ENCODE results near the gene SLC46A2. TPM values are rescaled to one million over a fixed set of nuclear protein-coding genes. Genes with fewer than 3 reads are reported as not detected.

SLC46A2 gene
- total and polyA plus RNA-seq, 9 of the 15 experiments (the other 6 are each of a cell fraction or from before 2014, with no cell fraction given) = not detected

DNA sequence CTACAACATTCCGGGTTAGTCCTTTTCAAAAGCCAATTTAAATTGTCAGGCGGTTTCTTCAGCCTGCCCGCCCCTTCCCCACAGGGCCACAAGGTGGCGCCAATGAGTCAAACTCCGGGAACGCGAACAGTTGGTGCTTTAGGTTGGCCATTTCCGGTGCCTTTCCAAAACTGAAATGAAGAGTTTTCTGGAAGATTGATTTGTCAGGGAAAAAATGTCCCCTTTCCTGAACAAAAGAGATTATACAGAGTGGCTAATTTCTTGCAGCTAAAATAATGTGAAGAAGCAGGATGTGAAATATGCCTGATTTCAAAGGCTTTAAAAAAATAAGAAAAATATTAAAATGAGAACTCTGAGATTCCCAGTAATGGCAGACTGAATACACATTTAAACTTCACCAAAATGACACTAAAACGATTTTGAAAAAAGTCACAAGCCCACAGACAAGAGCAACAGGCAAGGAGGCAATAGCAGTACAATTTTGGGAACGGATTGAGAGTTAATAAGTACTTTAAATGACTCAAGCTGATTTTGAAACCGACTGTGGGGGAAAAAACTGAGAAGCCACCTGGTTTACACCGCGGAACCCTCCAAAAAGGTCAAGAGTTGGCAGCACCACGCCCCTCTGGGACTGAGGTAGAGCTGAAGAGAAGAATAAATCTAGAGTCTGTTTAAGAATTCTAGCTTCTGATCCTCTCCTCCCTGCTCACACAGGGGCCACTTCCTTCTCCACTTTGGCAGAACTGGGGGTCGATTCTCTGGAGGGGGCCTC lies 45.7 kb downstream of the SLC46A2 start (continued):
- TF ChIP-seq, protein P1, sequence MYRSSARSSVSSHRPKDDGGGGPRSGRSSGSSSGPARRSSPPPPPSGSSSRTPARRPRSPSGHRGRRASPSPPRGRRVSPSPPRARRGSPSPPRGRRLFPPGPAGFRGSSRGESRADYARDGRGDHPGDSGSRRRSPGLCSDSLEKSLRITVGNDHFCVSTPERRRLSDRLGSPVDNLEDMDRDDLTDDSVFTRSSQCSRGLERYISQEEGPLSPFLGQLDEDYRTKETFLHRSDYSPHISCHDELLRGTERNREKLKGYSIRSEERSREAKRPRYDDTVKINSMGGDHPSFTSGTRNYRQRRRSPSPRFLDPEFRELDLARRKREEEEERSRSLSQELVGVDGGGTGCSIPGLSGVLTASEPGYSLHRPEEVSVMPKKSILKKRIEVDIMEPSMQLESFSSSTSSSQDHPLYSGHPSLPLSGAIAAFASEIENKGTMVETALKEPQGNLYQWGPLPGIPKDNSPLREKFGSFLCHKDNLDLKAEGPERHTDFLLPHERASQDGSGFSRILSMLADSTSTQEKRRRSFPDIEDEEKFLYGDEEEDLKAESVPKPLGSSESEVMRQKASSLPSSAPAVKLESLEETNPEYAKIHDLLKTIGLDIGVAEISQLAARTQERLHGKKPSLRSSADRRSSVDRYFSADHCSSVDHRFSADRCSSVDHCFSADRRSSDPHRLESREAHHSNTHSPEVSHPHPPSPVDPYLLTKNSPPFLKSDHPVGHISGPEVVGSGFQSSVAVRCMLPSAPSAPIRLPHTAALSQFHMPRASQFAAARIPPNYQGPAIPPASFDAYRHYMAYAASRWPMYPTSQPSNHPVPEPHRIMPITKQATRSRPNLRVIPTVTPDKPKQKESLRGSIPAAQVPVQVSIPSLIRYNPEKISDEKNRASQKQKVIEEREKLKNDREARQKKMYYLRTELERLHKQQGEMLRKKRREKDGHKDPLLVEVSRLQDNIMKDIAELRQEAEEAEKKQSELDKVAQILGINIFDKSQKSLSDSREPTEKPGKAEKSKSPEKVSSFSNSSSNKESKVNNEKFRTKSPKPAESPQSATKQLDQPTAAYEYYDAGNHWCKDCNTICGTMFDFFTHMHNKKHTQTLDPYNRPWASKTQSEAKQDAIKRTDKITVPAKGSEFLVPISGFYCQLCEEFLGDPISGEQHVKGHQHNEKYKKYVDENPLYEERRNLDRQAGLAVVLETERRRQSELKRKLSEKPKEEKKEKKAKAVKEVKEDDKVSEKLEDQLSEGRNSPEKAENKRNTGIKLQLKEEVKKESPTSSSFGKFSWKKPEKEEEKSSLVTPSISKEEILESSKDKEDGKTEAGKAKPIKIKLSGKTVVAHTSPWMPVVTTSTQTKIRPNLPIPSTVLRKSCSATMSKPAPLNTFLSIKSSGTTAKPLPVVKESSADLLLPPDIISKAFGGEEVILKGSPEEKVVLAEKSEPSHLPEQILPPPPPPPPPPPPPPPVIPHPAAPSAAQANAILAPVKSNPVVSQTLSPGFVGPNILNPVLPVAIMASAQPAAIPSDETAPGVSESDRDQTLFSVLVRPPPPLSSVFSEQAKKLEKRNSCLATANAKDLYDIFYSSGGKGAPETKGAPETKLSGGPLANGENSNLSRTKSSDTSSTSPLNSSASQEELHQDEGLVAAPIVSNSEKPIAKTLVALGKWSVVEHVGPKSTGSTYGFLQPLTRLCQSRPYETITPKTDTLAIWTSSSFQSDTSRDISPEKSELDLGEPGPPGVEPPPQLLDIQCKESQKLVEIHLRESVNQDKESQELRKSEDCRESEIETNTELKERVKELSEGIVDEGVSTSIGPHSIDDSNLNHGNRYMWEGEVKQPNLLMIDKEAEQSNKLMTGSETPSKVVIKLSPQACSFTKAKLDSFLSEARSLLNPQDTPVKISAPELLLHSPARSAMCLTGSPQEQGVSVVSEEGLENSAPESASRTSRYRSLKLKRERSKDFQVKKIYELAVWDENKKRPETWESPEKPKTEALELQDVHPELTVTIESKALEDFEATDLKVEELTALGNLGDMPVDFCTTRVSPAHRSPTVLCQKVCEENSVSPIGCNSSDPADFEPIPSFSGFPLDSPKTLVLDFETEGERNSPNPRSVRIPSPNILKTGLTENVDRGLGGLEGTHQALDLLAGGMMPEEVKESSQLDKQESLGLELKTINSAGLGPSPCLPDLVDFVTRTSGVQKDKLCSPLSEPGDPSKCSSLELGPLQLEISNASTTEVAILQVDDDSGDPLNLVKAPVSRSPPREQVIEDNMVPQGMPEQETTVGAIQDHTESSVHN (IDR thresholded peaks at IDR 0.05; ENCODE audit: borderline replicate concordance in 1 of 2, low read depth in 1 of 2) = no peak
- TF ChIP-seq FOXM1 (IDR thresholded peaks at IDR 0.05; ENCODE audit: low read depth) (peak; percentile 64), FOXM1 (CRISPR knock-in tag; IDR thresholded peaks at IDR 0.05; ENCODE audit: low read depth) (no peak), CTBP1 (IDR thresholded peaks at IDR 0.05; ENCODE audit: borderline replicate concordance) (peak; percentile 22; the same call in 1 of the 2 replicates), XRCC5 (IDR thresholded peaks at IDR 0.05; ENCODE audit: low read depth, low read length) (peak; percentile 63; the same call in 1 of the 2 replicates), BHLHE40 (IDR thresholded peaks at IDR 0.05; ENCODE audit: low read length) (peak; percentile 42; the same call in 1 of the 2 replicates), TRIM28 (IDR thresholded peaks at IDR 0.05) (no peak), CBX1 (IDR thresholded peaks at IDR 0.05; ENCODE audit: low read depth) (0 out of 2 replicates have a peak, but pooled peaks have one; percentile 52), CBFA2T2 (conservative IDR thresholded peaks at IDR 0.05) (no peak)
- TF ChIP-seq, protein P2, sequence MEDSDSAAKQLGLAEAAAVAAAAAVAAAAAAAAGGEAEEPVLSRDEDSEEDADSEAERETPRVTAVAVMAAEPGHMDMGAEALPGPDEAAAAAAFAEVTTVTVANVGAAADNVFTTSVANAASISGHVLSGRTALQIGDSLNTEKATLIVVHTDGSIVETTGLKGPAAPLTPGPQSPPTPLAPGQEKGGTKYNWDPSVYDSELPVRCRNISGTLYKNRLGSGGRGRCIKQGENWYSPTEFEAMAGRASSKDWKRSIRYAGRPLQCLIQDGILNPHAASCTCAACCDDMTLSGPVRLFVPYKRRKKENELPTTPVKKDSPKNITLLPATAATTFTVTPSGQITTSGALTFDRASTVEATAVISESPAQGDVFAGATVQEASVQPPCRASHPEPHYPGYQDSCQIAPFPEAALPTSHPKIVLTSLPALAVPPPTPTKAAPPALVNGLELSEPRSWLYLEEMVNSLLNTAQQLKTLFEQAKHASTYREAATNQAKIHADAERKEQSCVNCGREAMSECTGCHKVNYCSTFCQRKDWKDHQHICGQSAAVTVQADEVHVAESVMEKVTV (CRISPR knock-in tag; IDR thresholded peaks at IDR 0.05) = peak; percentile 76
- TF ChIP-seq, protein P3, sequence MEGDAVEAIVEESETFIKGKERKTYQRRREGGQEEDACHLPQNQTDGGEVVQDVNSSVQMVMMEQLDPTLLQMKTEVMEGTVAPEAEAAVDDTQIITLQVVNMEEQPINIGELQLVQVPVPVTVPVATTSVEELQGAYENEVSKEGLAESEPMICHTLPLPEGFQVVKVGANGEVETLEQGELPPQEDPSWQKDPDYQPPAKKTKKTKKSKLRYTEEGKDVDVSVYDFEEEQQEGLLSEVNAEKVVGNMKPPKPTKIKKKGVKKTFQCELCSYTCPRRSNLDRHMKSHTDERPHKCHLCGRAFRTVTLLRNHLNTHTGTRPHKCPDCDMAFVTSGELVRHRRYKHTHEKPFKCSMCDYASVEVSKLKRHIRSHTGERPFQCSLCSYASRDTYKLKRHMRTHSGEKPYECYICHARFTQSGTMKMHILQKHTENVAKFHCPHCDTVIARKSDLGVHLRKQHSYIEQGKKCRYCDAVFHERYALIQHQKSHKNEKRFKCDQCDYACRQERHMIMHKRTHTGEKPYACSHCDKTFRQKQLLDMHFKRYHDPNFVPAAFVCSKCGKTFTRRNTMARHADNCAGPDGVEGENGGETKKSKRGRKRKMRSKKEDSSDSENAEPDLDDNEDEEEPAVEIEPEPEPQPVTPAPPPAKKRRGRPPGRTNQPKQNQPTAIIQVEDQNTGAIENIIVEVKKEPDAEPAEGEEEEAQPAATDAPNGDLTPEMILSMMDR (IDR thresholded peaks at IDR 0.05 in 2 of 3, conservative IDR thresholded peaks at IDR 0.05 in 1 of 3; ENCODE audit: insufficient read depth in 2 of 3, low read depth in 1 of 3, low read length in 3 of 3) = peak; percentile 83 to 97 (median 96)
- TF ChIP-seq, protein P4, sequence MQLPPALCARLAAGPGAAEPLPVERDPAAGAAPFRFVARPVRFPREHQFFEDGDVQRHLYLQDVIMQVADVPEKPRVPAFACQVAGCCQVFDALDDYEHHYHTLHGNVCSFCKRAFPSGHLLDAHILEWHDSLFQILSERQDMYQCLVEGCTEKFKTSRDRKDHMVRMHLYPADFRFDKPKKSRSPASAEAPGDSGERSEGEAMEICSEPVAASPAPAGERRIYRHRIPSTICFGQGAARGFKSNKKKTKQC (CRISPR knock-in tag; IDR thresholded peaks at IDR 0.05) = no peak
